AML-193 (cell line): ENCODE data around the gene M6PR.
A peak's percentile ranks its signal among the peaks of the same experiment; 100 is the strongest.

Experiments
- DNase-seq, 2 experiments: peaks; one replicate each; lab custom pipeline; 2025; lab: John Stamatoyannopoulos, UW

M6PR gene

DNA sequence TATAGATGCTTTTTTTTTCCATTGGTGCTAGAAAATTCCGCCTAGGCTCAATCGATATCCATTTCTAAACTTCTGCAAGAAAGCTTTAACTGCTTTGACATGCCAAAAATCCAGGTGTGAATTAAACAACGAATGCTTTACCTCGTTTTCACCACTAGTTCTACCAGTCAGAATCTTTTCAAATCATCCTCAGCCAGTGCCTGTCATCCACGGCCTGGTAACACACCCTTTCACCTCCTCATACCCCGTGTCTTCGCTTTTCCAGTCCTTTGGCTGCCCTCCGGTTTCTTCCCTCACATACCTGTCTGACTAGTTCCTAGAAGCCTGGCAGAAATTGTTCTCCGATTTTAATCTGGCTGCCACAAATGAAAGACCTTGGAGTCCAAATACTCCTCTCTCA is 36.5 kb downstream of the M6PR start:
- DNase-seq: no peak

DNA sequence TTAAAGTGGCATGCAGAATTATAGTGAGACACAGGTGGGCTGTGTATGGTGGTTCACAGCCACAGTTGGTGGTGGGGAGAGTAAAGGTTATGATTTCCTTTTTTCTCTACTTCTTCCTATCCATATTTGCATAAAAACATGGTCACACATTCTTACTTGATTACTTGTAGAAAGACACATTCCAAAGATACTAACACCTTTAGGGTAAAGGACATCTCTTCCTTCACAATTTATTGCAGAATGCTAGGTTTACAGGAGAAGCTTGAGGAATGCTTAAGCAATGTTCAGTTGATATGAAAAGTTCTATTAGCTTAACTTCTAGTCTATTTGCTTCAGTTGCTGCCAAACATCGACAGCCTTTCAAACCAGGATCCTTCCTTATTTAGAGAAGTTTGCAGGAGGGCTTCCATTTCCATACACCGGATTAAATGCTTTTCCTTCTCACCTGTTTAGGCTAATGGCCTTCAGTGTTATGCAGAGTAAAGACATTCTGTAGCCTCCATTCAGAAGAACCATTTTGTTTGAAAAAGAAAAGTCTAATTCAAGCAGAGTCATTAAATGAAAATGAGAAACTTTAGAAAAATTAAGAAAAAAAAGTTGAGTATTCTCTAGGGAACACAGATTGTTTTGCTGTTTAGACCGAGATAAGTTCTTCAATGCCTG is 37.7 kb downstream of the M6PR start:
- DNase-seq: no peak

- DNase-seq: no peak
These were observed 39.7 kb downstream of the M6PR start for GRCh38 chr12:8909752-8910151.

GRCh38 chr12:8907513-8907912 is 41.9 kb downstream of the M6PR start:
- no peak for DNase-seq

DNA sequence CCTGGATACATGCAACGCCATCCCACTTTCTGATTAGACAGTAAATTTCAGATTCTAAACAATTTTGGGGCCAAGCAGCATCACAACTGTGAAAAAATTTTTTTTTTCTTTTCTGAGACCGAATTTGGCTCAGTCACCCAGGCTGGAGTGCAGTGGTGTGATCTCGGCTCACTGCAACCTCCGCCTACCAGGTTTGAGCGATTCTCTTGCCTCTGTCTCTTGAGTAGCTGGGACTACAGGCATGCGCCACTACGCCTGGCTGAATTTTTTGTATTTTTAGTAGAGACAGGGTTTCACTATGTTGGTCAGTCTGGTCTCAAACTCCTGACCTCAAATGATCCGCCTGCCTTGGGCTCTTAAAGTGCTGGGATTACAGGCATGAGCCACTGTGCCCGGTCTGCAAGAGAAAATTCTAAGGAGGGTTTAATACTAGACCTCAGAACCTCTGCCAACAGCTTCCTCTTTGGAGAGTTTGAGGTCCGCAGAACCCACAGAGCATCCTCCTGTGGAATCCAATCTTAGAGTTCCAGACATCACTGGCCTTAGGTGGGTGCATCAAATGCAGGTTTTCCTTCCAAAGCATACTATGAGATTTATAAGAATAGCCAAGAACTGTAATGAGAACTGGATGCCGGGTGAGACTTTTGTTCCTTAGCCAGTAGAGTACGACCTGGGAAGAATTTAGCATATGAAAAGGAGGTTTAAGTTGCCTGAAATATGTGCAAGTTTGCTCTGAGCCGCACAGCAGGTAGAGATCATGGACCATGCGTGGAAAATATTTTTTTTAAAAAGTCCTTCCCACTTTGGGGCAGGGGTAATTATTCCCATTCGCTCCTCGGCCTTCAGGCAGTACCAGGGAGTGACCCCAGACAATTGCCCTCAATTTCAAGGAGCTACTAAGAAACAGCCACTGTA is 42.9 kb downstream of the M6PR start:
- DNase-seq: no peak

GRCh38 chr12:8905546-8905945 is 43.9 kb downstream of the M6PR start:
- DNase-seq: no peak

DNA sequence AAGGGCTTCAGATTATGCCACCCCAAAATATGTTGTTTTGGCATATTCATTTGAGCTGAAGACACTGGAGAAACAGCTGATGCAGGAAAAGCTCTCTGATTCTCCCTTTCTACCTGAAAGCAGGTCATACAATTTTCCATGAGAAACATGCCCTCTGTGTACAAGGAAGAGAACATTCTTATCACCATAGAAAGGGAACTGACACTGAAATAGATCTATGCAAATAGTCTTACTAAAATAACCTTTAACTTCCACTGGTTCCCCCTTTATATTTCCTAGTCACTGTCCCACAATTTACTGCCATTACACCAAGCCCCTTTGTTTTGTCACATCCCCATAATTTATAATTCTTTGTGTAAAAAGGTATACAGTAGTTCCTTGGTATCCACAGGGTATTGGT is 44.8 kb downstream of the M6PR start:
- no peak for DNase-seq

- DNase-seq: no peak
These were observed 45.8 kb downstream of the M6PR start for GRCh38 chr12:8903646-8904045.

GRCh38 chr12:8902703-8903102 is 46.7 kb downstream of the M6PR start:
- peak in 1 of 2 experiments; percentile 7 for DNase-seq

GRCh38 chr12:8899830-8900229 is 49.6 kb downstream of the M6PR start:
- peak; percentile 18 to 45 for DNase-seq

GRCh38 chr12:8897081-8897480 is 52.4 kb downstream of the M6PR start:
- DNase-seq: no peak

- DNase-seq: no peak
These were observed 54.5 kb downstream of the M6PR start for GRCh38 chr12:8894986-8895385.

- no peak for DNase-seq
These were observed 55.1 kb downstream of the M6PR start for GRCh38 chr12:8894378-8894777.

DNA sequence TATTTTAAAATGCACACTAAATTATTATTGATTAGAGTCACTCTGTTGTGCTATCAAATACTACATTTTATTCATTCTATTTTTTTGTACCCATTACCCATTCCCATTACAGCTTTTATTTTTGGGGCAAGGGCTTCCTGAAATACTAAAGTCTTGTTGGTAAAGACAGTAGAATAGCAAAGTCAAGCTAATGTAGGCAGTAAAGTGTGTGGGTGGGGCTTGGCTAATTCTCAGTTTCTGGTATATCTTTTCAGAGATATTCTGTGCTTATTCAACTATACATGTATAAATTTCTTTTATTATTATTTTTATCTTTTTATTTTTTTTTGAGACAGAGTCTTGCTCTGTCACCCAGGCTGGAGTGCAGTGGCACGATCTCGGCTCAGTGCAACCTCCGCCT is 57.5 kb downstream of the M6PR start:
- no peak for DNase-seq
